ENCODE results near the gene RHCE.

- TF ChIP-seq CTCF (IDR thresholded peaks at IDR 0.05; ENCODE audit: insufficient read depth, low read length) (no peak), POLR2AphosphoS5 (IDR thresholded peaks at IDR 0.05; ENCODE audit: low read depth) (no peak), REST (IDR thresholded peaks at IDR 0.05; ENCODE audit: insufficient replicate concordance, low read depth) (no peak), SPI1 (IDR thresholded peaks at IDR 0.05; ENCODE audit: borderline replicate concordance, low read depth) (no peak), GABPA (IDR thresholded peaks at IDR 0.05; ENCODE audit: low read depth) (no peak)
Measured at GRCh38 chr1:25437672-25438071, 17.0 kb upstream of the RHCE start.
